ENCODE measurements around the gene DAD1. TPM values are rescaled to one million over a fixed set of nuclear protein-coding genes. Genes with fewer than 3 reads are reported as not detected.

Gene DAD1
- total and polyA plus RNA-seq, 2 of the 8 experiments (the other 6 are each of a cell fraction or from before 2014, with no cell fraction given): 131 to 440 TPM

DNA sequence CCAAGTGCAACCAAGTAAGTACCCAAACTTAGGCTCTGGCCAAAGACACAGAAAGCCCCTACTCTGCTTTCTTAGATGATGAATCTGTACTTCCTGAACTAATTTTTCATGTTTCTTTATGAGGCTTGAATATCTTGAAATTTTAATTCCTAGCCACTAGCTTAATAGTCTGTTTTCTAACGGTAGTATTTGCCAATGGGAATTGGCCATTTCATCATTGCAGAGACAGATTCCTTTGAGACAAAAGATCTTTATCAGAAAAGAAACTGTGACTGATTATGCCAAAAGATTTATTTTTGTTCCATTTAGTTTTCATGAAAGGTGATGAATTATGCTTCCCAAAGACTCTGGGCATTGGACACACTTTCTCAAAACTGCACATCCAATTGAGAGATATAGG lies 48.7 kb downstream of the DAD1 start:
- H2BK20ac ChIP-seq (ENCODE audit: low read length): no peak overlapping the region
- H4K8ac ChIP-seq (ENCODE audit: extremely low read depth, insufficient read depth, low read length): no peak overlapping the region
- H3K9ac ChIP-seq (replicated peaks in 1 of 4; ENCODE audit: extremely low read depth in 1 of 4, low read depth in 3 of 4, low read length in 3 of 4): no peak overlapping the region
- H3K14ac ChIP-seq (ENCODE audit: insufficient read length): no peak overlapping the region
- H2BK15ac ChIP-seq (ENCODE audit: low read length): no peak overlapping the region
- FAIRE-seq (no peak), DNase-seq (ENCODE audit: low read depth in 1 of 2, low spot score in 2 of 2) (no peak)
- POLR2A ChIA-PET (ENCODE audit: partially characterized antibody): no interaction called here
- no peak overlapping the region for H4K91ac ChIP-seq (replicated peaks; ENCODE audit: insufficient read length, low read length)
- no peak overlapping the region for H3K18ac ChIP-seq (ENCODE audit: extremely low read depth, low read length)
- H3K27ac ChIP-seq (ENCODE audit: low read depth, low read length): no peak overlapping the region
- H3K9me3 ChIP-seq (ENCODE audit: insufficient read depth in 2 of 2, low read depth in 1 of 2, low read length in 1 of 2): no peaks in the 10 kb centered on the region; a peak in 1 of 4 replicates
- no peak overlapping the region for H2AFZ ChIP-seq (ENCODE audit: low read length)
- H2BK12ac ChIP-seq (ENCODE audit: low read depth, low read length): no peak overlapping the region
- H2BK5ac ChIP-seq (ENCODE audit: low read depth, low read length): no peak overlapping the region
- H3K23me2 ChIP-seq (ENCODE audit: low read depth, low read length): no peaks in the 10 kb centered on the region
- no peak overlapping the region for H4K5ac ChIP-seq (ENCODE audit: insufficient read length, low read depth, low read length)
- H3K4me2 ChIP-seq (ENCODE audit: insufficient read depth in 1 of 2, low read depth in 2 of 2, low read length in 2 of 2): no peak overlapping the region
- no peaks in the 10 kb centered on the region for H3K4me1 ChIP-seq (replicated peaks in 1 of 4; ENCODE audit: control insufficient read depth in 3 of 4, insufficient read depth in 4 of 4, low read length in 3 of 4)
- TF ChIP-seq TEAD4 (IDR thresholded peaks at IDR 0.05; ENCODE audit: low read depth, low read length) (no peak), TCF12 (IDR thresholded peaks at IDR 0.05; ENCODE audit: low read depth, low read length) (no peak), SIN3A (conservative IDR thresholded peaks at IDR 0.05 in 1 of 2, IDR thresholded peaks at IDR 0.05 in 1 of 2; ENCODE audit: low read depth in 1 of 2, low read length in 2 of 2) (no peak), KDM1A (IDR thresholded peaks at IDR 0.05; ENCODE audit: borderline replicate concordance, low read length) (no peak), POLR2AphosphoS5 (IDR thresholded peaks at IDR 0.05; ENCODE audit: low read depth, low read length) (no peak), ASH2L (IDR thresholded peaks at IDR 0.05; ENCODE audit: low read length) (no peak)
- no peak overlapping the region for H2AK5ac ChIP-seq (ENCODE audit: low read depth, low read length)
- no peaks in the 10 kb centered on the region for H4K20me1 ChIP-seq (replicated peaks in 1 of 2; ENCODE audit: control insufficient read depth in 1 of 2, insufficient read depth in 2 of 2, low read length in 2 of 2)
- H3K4me3 ChIP-seq (ENCODE audit: extremely low read depth in 1 of 4, insufficient read depth in 2 of 4, low read depth in 3 of 4, low read length in 4 of 4): no peak overlapping the region
- H3K79me1 ChIP-seq (ENCODE audit: low read depth, low read length): no peaks in the 10 kb centered on the region
- peaks cover 0 to 2% (median 0%) of the 10 kb centered on the region in 4 experiments; a peak in 1 of 7 replicates for H3K27me3 ChIP-seq (replicated peaks in 1 of 4; ENCODE audit: control insufficient read depth in 3 of 4, extremely low read depth in 1 of 4, insufficient read depth in 3 of 4, low read length in 3 of 4)
- H3K56ac ChIP-seq (replicated peaks; ENCODE audit: insufficient read length, low read depth, low read length): no peak overlapping the region
- no peaks in the 10 kb centered on the region for H3K79me2 ChIP-seq (ENCODE audit: control insufficient read depth in 1 of 2, insufficient read depth in 2 of 2, low read length in 2 of 2)
- CTCF ChIA-PET (ENCODE audit: partially characterized antibody): interaction anchor here (1.7 kb wide), 1 partner anchor 9 kb away, joined by 4 read pairs; no protein-coding TSS in a partner anchor
- H3K23ac ChIP-seq (ENCODE audit: insufficient read length): no peak overlapping the region
- WGBS, 2 experiments (ENCODE audit: extremely low coverage in 1 of 2, insufficient coverage in 1 of 2, insufficient read length in 1 of 2, insufficient replicate concordance in 2 of 2, low coverage in 1 of 2, low lambda C conversion rate in 2 of 2, missing lambda C conversion rate in 1 of 2): 100% methylated on average over 1 of the region's 1 CpG; no CpG with 5 or more reads in 1 of the 2 experiments
- H3K36me3 ChIP-seq (ENCODE audit: control insufficient read depth in 2 of 4, insufficient read depth in 4 of 4, low read length in 3 of 4): no peaks in the 10 kb centered on the region
- H3K4ac ChIP-seq (replicated peaks; ENCODE audit: insufficient read length, low read depth, low read length): no peak overlapping the region
- H2BK120ac ChIP-seq (replicated peaks; ENCODE audit: low read depth, low read length): no peak overlapping the region
